H9 (cell line): Measurements from ENCODE around the gene DDX1. TPM values are rescaled to one million over a fixed set of nuclear protein-coding genes. Genes with fewer than 3 reads are reported as not detected.
"Not testable (repeated sequence)": the region's sequence is repeated elsewhere in the genome, so short reads cannot be mapped to it uniquely, and the experiment has no call there.

ENCODE experiments used
- DNase-seq: peaks from one replicate; pipeline ENCODE4 v3.0.0-alpha.2; 2017
- H2AFZ ChIP-seq: one replicate; pipeline ENCODE4 v1.6.1; 2013; ENCODE audit warnings: mild to moderate bottlenecking, low read length, control low read depth, moderate library complexity
- H2AK5ac ChIP-seq: 2 replicates; pipeline ENCODE4 v1.6.1; 2013; ENCODE audit warnings: low read length, control low read depth, mixed read lengths; ENCODE audit not compliant: insufficient read length
- H2BK120ac ChIP-seq: one replicate; pipeline ENCODE4 v1.6.1; 2013; ENCODE audit warnings: low read depth, mild to moderate bottlenecking, low read length, control low read depth, inconsistent platforms; ENCODE audit not compliant: poor library complexity, severe bottlenecking
- H2BK12ac ChIP-seq: 2 replicates; pipeline ENCODE4 v1.6.1; 2013; ENCODE audit warnings: low read length, control low read depth, mixed read lengths, low read depth; ENCODE audit not compliant: insufficient read length
- H2BK15ac ChIP-seq: 2 replicates; pipeline ENCODE4 v1.6.1; 2013; ENCODE audit warnings: low read depth, low read length, control low read depth
- H2BK20ac ChIP-seq: one replicate; pipeline ENCODE4 v1.6.1; 2013; ENCODE audit warnings: low read depth, mild to moderate bottlenecking, low read length, control low read depth, inconsistent platforms; ENCODE audit not compliant: poor library complexity, severe bottlenecking
- H2BK5ac ChIP-seq: 2 replicates; pipeline ENCODE4 v1.6.1; 2013; ENCODE audit warnings: low read length, control low read depth, mixed read lengths; ENCODE audit not compliant: insufficient read length
- H3K14ac ChIP-seq: 2 replicates; pipeline ENCODE4 v1.6.1; 2013; ENCODE audit warnings: low read length, control low read depth; ENCODE audit not compliant: insufficient read depth
- H3K18ac ChIP-seq: 2 replicates; pipeline ENCODE4 v1.6.1; 2013; ENCODE audit warnings: low read depth, mild to moderate bottlenecking, mixed read lengths, low read length, control low read depth; ENCODE audit not compliant: insufficient read length
- H3K23ac ChIP-seq: 2 replicates; pipeline ENCODE4 v1.6.1; 2013; ENCODE audit warnings: low read length, control low read depth, mixed read lengths, low read depth; ENCODE audit not compliant: insufficient read length
- H3K23me2 ChIP-seq: 2 replicates; pipeline ENCODE4 v1.6.1; 2013; ENCODE audit warnings: low read depth, mild to moderate bottlenecking, mixed read lengths, low read length, control low read depth; ENCODE audit not compliant: insufficient read length, poor library complexity, severe bottlenecking
- H3K27ac ChIP-seq: 2 replicates; pipeline ENCODE4 v1.5.1; 2013; ENCODE audit warnings: low read length, control low read depth, mixed read lengths, low read depth; ENCODE audit not compliant: insufficient read length
- H3K27me3 ChIP-seq: 2 replicates; pipeline ENCODE4 v1.6.1; 2013; ENCODE audit warnings: low read length, control low read depth, inconsistent platforms; ENCODE audit not compliant: insufficient read depth
- H3K4ac ChIP-seq: 2 replicates; pipeline ENCODE4 v1.6.1; 2013; ENCODE audit warnings: low read depth, mild to moderate bottlenecking, control low read depth, inconsistent platforms, low read length, moderate library complexity
- H3K4me1 ChIP-seq: 2 replicates; pipeline ENCODE4 v1.6.1; 2013; ENCODE audit warnings: low read length, control low read depth, inconsistent platforms; ENCODE audit not compliant: insufficient read depth
- H3K4me2 ChIP-seq: 2 replicates; pipeline ENCODE4 v1.6.1; 2013; ENCODE audit warnings: low read length, control low read depth, mixed read lengths; ENCODE audit not compliant: insufficient read length, insufficient read depth
- H3K56ac ChIP-seq: 2 replicates; pipeline ENCODE4 v1.6.1; 2013; ENCODE audit warnings: low read depth, mild to moderate bottlenecking, mixed read lengths, low read length, control low read depth; ENCODE audit not compliant: insufficient read length
- H3K79me1 ChIP-seq: 2 replicates; pipeline ENCODE4 v1.6.1; 2013; ENCODE audit warnings: low read depth, mild to moderate bottlenecking, moderate library complexity, low read length, control low read depth, inconsistent platforms; ENCODE audit not compliant: insufficient read depth, poor library complexity, severe bottlenecking
- H3K79me2 ChIP-seq: 2 replicates; pipeline ENCODE4 v1.6.1; 2013; ENCODE audit warnings: low read length, control low read depth, inconsistent platforms; ENCODE audit not compliant: insufficient read depth
- H3K9ac ChIP-seq: 2 replicates; pipeline ENCODE4 v1.6.1; 2013; ENCODE audit warnings: low read length, control low read depth, mixed read lengths; ENCODE audit not compliant: insufficient read length; ENCODE audit errors: extremely low read depth
- H3K9me3 ChIP-seq: one replicate; pipeline ENCODE4 v1.6.1; 2013; ENCODE audit warnings: low read depth, low read length, inconsistent platforms; ENCODE audit not compliant: control insufficient read depth
- H3T11ph ChIP-seq: one replicate; pipeline ENCODE4 v1.6.1; 2013; ENCODE audit warnings: mild to moderate bottlenecking, low read length, control low read depth, inconsistent platforms
- H4K20me1 ChIP-seq: one replicate; pipeline ENCODE4 v1.6.1; 2013; ENCODE audit not compliant: control insufficient read depth, insufficient read length, insufficient read depth
- H4K5ac ChIP-seq: 2 replicates; pipeline ENCODE4 v1.6.1; 2013; ENCODE audit warnings: low read depth, mild to moderate bottlenecking, mixed read lengths, low read length, control low read depth; ENCODE audit not compliant: insufficient read length
- H4K8ac ChIP-seq: replicated peaks from 2 replicates; pipeline ENCODE4 v1.6.1; 2013; ENCODE audit warnings: low read length, control low read depth, mixed read lengths, low read depth; ENCODE audit not compliant: insufficient read length
- H4K91ac ChIP-seq: 2 replicates; pipeline ENCODE4 v1.6.1; 2013; ENCODE audit warnings: low read depth, mild to moderate bottlenecking, moderate library complexity, mixed read lengths, low read length, control low read depth; ENCODE audit not compliant: insufficient read length
- H3K27ac Mint-ChIP-seq, 3 experiments: 2 replicates in 2 of 3; 3 replicates in 1 of 3; pipeline ENCODE4 v1.8.0; 2020 to 2021; ENCODE audit warnings: mixed read lengths in 3 of 3, mild to moderate bottlenecking in 1 of 3, moderate library complexity in 1 of 3
- H3K27me3 Mint-ChIP-seq: 2 replicates; pipeline ENCODE4 v1.8.0; 2021; ENCODE audit warnings: low read depth, mild to moderate bottlenecking, moderate library complexity, mixed read lengths
- H3K36me3 Mint-ChIP-seq, 3 experiments: 2 replicates in 2 of 3; 3 replicates in 1 of 3; pipeline ENCODE4 v1.8.0; 2020 to 2021; ENCODE audit warnings: low read depth in 3 of 3, mixed read lengths in 3 of 3; ENCODE audit not compliant: insufficient read depth in 1 of 3
- H3K4me1 Mint-ChIP-seq, 2 experiments: 2 replicates each; pipeline ENCODE4 v1.8.0; 2020; ENCODE audit warnings: mixed read lengths in 2 of 2
- H3K4me3 Mint-ChIP-seq, 2 experiments: 2 replicates in 1 of 2; 3 replicates in 1 of 2; pipeline ENCODE4 v1.8.0; 2020 to 2021; ENCODE audit warnings: mild to moderate bottlenecking in 2 of 2, mixed read lengths in 2 of 2, moderate library complexity in 1 of 2
- H3K9me3 Mint-ChIP-seq, 2 experiments: 2 replicates in 1 of 2; 3 replicates in 1 of 2; pipeline ENCODE4 v1.8.0; 2020; ENCODE audit warnings: mild to moderate bottlenecking in 2 of 2, mixed read lengths in 2 of 2, moderate library complexity in 1 of 2
- WGBS: extraction: QIAGEN DNeasy Blood & Tissue Kit; methylation state at CpG from one replicate; pipeline ENCODE4 v1.1.7; 2013; ENCODE audit warnings: missing lambda C conversion rate, low lambda C conversion rate, mixed read lengths; ENCODE audit not compliant: insufficient read length; ENCODE audit errors: extremely low coverage; 5-methylcytosine and 5-hydroxymethylcytosine counted together
- long read RNA-seq: library from polyadenylated mRNA; unstranded; transcript quantifications from one replicate; pipeline ENCODE4 v2.0.0, GENCODE V29; 2020
- total RNA-seq: library from RNA; stranded (reverse); gene quantifications from 2 replicates; pipeline ENCODE4 v1.2.1, GENCODE V29; 2021
- TF ChIP-seq, protein P1 (sequence below): fragments of 200-600 bp; sonication (generic); conservative IDR thresholded peaks from 3 replicates; pipeline ENCODE4 v1.8.0; 2021; ENCODE audit warnings: antibody characterized with exemption, mild to moderate bottlenecking

Gene DDX1
- 118 and 120 TPM in 2 replicates for total RNA-seq
- long read RNA-seq, transcript DDX1-201 (26 exons, 2,739 nt), result major isoform, 676 of 908 reads
- long read RNA-seq, partial matches to known transcripts, result 175 of 908 reads
- long read RNA-seq, other reads (novel, unspliced or antisense), result 57 of 908 reads

DNA sequence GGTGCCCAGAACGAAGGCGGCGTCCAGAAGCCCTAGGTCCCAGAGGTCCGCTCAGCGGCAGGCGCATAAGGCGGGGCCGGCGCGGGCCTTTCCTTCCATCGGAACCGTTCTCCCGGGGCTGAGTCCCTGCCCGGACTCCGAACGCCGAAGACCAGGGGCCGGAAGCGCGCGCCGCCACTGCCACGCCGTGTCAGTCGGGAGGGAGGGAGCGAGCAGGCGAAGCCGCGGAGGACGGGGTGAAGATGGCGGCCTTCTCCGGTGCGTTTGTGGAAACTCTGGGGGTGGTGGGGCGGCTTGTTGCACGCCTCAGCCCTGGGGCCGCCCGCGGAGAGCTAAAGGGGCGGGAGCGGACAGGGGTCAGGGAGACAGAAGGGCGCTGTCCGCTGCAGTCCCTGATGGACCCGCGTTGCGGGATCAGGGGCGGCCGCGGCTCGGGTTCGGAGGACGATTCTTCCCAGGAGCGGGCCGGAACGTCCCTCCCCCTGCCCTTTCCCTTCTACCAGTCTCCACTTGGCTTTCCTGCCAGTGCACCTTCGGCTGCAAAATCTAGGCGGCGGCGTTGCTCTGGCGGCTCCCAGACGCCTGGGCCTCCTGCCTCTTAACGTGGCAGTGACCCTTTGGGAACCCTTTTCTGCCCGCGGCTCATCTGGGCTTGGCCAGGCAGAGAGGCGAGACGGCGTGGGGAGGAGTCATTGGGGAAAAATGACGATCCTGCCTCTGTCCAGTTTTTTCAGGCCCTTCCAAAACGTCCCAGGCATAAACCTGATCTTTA is at the start of gene DDX1:
Gene DDX1 (plus strand): TSS at position 177 of the 772 bp plus-strand sequence. CDS start 66 bp downstream, at position 243.
- peak within 1 kb of the TSS; percentile 72 for H3K9ac ChIP-seq
- H4K5ac ChIP-seq, result no peak within 1 kb of the TSS
- H3K4me1 ChIP-seq, result no peaks in the 10 kb centered on the region
- H3K4me1 Mint-ChIP-seq, result peaks cover 13 to 16% of the 10 kb centered on the region in 2 experiments
- no peaks in the 10 kb centered on the region for H3K9me3 ChIP-seq
- peak within 1 kb of the TSS; percentile 90 to 98 (median 97) for H3K27ac Mint-ChIP-seq
- H3T11ph ChIP-seq, result no peak within 1 kb of the TSS
- peak within 1 kb of the TSS; percentile 83 for H3K14ac ChIP-seq
- no peak within 1 kb of the TSS for H2BK120ac ChIP-seq
- H4K8ac ChIP-seq, result no peak within 1 kb of the TSS
- H3K23me2 ChIP-seq, result peaks cover 6% of the 10 kb centered on the region
- H3K4me3 Mint-ChIP-seq, result peak within 1 kb of the TSS; percentile 93 to 94
- no peak within 1 kb of the TSS for H3K23ac ChIP-seq
- H3K79me2 ChIP-seq, result peaks cover 6% of the 10 kb centered on the region; the same call in 1 of the 2 replicates
- H4K20me1 ChIP-seq, result no peaks in the 10 kb centered on the region
- peak; percentile 82 for DNase-seq
- peak within 1 kb of the TSS; percentile 66 for H3K18ac ChIP-seq
- WGBS, result no CpG with 5 or more reads among the region's 68 CpGs
- no peak within 1 kb of the TSS for H2BK15ac ChIP-seq
- no peak within 1 kb of the TSS for H3K56ac ChIP-seq
- H3K4ac ChIP-seq, result no peak within 1 kb of the TSS
- no peak within 1 kb of the TSS for H3K27ac ChIP-seq
- H3K27me3 ChIP-seq, result no peaks in the 10 kb centered on the region
- no peaks in the 10 kb centered on the region for H3K79me1 ChIP-seq
- no peak within 1 kb of the TSS for H2BK5ac ChIP-seq
- H3K9me3 Mint-ChIP-seq, result no peaks in the 10 kb centered on the region
- peak within 1 kb of the TSS; percentile 86 for H3K4me2 ChIP-seq
- H2AK5ac ChIP-seq, result no peak within 1 kb of the TSS
- H3K27me3 Mint-ChIP-seq, result no peaks in the 10 kb centered on the region
- TF ChIP-seq, protein P1, sequence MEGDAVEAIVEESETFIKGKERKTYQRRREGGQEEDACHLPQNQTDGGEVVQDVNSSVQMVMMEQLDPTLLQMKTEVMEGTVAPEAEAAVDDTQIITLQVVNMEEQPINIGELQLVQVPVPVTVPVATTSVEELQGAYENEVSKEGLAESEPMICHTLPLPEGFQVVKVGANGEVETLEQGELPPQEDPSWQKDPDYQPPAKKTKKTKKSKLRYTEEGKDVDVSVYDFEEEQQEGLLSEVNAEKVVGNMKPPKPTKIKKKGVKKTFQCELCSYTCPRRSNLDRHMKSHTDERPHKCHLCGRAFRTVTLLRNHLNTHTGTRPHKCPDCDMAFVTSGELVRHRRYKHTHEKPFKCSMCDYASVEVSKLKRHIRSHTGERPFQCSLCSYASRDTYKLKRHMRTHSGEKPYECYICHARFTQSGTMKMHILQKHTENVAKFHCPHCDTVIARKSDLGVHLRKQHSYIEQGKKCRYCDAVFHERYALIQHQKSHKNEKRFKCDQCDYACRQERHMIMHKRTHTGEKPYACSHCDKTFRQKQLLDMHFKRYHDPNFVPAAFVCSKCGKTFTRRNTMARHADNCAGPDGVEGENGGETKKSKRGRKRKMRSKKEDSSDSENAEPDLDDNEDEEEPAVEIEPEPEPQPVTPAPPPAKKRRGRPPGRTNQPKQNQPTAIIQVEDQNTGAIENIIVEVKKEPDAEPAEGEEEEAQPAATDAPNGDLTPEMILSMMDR, result no peak
- H4K91ac ChIP-seq, result no peak within 1 kb of the TSS
- H2BK20ac ChIP-seq, result no peak within 1 kb of the TSS
- no peak within 1 kb of the TSS for H2BK12ac ChIP-seq
- H3K36me3 Mint-ChIP-seq, result peaks cover 10 to 21% (median 21%) of the 10 kb centered on the region in 3 experiments
- H2AFZ ChIP-seq, result peak within 1 kb of the TSS; percentile 85

DNA sequence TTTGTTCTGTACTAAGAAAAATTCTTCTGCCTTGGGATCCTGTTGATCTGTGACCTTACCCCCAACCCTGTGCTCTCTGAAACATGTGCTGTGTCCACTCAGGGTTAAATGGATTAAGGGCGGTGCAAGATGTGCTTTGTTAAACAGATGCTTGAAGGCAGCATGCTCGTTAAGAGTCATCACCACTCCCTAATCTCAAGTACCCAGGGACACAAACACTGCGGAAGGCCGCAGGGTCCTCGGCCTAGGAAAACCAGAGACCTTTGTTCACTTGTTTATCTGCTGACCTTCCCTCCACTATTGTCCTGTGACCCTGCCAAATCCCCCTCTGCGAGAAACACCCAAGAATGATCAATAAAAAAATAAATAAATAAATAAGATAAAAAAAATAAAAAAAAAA is 49.4 kb upstream of the DDX1 start:
- H3K79me2 ChIP-seq, H2BK20ac ChIP-seq, H3K27me3 ChIP-seq, H3K14ac ChIP-seq, H3K4me1 ChIP-seq, H2BK15ac ChIP-seq, H4K20me1 ChIP-seq, H3K27ac Mint-ChIP-seq, DNase-seq, H3K9ac ChIP-seq, H4K91ac ChIP-seq, H2BK5ac ChIP-seq, H3K27ac ChIP-seq, H3K9me3 ChIP-seq, H3K9me3 Mint-ChIP-seq, H3K56ac ChIP-seq, H4K5ac ChIP-seq, H3T11ph ChIP-seq, H3K23me2 ChIP-seq, H3K18ac ChIP-seq, H3K79me1 ChIP-seq, H3K4me2 ChIP-seq, H3K27me3 Mint-ChIP-seq, H3K23ac ChIP-seq, H2AK5ac ChIP-seq, H4K8ac ChIP-seq, H2BK120ac ChIP-seq, H3K4me1 Mint-ChIP-seq, H2BK12ac ChIP-seq, H3K4ac ChIP-seq, H2AFZ ChIP-seq, H3K4me3 Mint-ChIP-seq: not testable (repeated sequence)
- H3K36me3 Mint-ChIP-seq, result peaks cover 8 to 20% (median 11%) of the 10 kb centered on the region in 3 experiments
- no CpG with 5 or more reads among the region's 6 CpGs for WGBS
